ENCODE measurements around the gene ACKR2. TPM values are rescaled to one million over a fixed set of nuclear protein-coding genes. Genes with fewer than 3 reads are reported as not detected.
A peak's percentile ranks its signal among the peaks of the same experiment; 100 is the strongest.

Gene ACKR2
- total RNA-seq, 1 donor from 2014 or later: 0.88 TPM

DNA sequence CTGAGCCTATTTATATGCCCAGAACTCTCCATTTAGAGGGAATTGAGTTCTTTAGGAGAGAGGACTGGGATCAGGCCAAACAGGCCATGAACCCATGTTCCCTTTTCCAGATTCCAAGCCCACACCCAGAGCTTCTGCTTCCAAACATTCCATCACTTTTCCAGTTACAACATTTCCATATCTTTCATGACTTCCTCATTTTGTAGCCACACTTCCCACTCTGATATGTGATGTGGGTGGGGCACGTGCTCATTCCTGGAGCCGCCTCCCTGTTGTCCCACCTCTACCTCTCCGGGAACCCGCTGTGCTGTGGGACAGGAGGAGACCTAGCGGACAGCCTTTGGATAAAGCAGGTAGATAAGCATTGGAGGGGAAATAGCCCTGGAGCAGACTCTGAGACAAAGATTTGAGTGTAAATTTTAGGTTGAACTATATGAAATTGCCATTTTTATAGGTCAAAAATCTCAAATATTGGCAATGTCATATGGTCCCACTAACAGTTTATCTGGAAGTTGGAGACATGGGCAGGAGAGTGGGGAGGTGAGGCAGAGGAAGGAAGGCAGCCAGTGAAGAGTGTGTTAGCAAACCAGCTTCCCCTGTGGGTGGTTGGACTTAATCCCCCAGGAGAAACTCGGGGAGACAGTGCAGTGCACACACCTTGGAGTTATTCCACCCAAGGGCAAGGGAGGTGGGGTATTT is 34.6 kb downstream of the ACKR2 start:
- intact Hi-C loops (cut with micrococcal nuclease): no loop called here
- Mint-ChIP-seq H3K4me3 (no peak overlapping the region), H3K27me3 (ENCODE audit: insufficient read depth) (no peaks in the 10 kb centered on the region), H3K9me3 (no peaks in the 10 kb centered on the region), H3K4me1 (ENCODE audit: low read depth) (peaks cover 15% of the 10 kb centered on the region), H3K27ac (no peak overlapping the region), H3K36me3 (ENCODE audit: low read depth) (no peaks in the 10 kb centered on the region)
- DNase-seq (ENCODE audit: low spot score): no peak

- Mint-ChIP-seq H3K4me3 (no peak overlapping the region), H3K27me3 (ENCODE audit: insufficient read depth) (no peaks in the 10 kb centered on the region), H3K36me3 (ENCODE audit: low read depth) (no peaks in the 10 kb centered on the region), H3K4me1 (ENCODE audit: low read depth) (peaks cover 15% of the 10 kb centered on the region), H3K9me3 (no peaks in the 10 kb centered on the region), H3K27ac (no peak overlapping the region)
- DNase-seq (ENCODE audit: low spot score): no peak
- intact Hi-C loops (cut with micrococcal nuclease): no loop called here
Measured at GRCh38 chr3:42844412-42844713, 35.1 kb downstream of the ACKR2 start.

- Mint-ChIP-seq H3K36me3 (ENCODE audit: low read depth) (no peaks in the 10 kb centered on the region), H3K9me3 (no peaks in the 10 kb centered on the region), H3K27ac (no peak overlapping the region), H3K27me3 (ENCODE audit: insufficient read depth) (no peaks in the 10 kb centered on the region), H3K4me3 (no peak overlapping the region), H3K4me1 (ENCODE audit: low read depth) (peaks cover 15% of the 10 kb centered on the region)
- intact Hi-C loops (cut with micrococcal nuclease): no loop called here
- DNase-seq (ENCODE audit: low spot score): no peak
Measured at GRCh38 chr3:42844815-42845214, 35.6 kb downstream of the ACKR2 start.

- no peak for DNase-seq (ENCODE audit: low spot score)
Measured at GRCh38 chr3:42846685-42847522, 37.7 kb downstream of the ACKR2 start.

DNA sequence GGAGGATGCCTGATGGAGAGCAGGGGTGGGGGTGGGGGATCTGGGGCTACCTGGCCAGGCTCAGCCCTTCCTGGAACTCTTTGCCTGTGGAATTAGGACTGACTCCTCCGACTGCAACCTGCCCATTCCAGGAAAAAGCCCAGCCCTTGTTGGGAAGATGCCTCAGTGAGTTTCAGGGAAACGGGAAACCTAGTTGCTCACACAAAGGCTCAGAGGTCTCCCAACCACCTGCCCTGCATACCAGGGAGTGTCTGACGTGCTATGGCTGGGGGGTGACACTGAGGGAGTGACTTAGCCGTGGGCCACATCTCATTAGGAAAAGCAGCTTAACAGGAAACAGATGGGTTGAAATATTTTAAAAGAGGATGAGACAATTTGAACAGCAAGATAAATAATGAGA is 38.5 kb downstream of the ACKR2 start:
- Mint-ChIP-seq H3K4me3 (no peak overlapping the region), H3K27me3 (ENCODE audit: insufficient read depth) (no peaks in the 10 kb centered on the region), H3K36me3 (ENCODE audit: low read depth) (no peaks in the 10 kb centered on the region), H3K27ac (no peak overlapping the region), H3K9me3 (no peaks in the 10 kb centered on the region), H3K4me1 (ENCODE audit: low read depth) (peaks cover 15% of the 10 kb centered on the region)
- DNase-seq (ENCODE audit: low spot score): no peak
- intact Hi-C loops (cut with micrococcal nuclease): no loop called here

More at GRCh38 chr3:42846685-42847522, 37.7 kb downstream of the ACKR2 start:
- peak overlapping the region; percentile 63 for H3K4me3 Mint-ChIP-seq
- H3K27me3 Mint-ChIP-seq (ENCODE audit: insufficient read depth): no peaks in the 10 kb centered on the region
- no peaks in the 10 kb centered on the region for H3K9me3 Mint-ChIP-seq
- intact Hi-C loops (cut with micrococcal nuclease): no loop called here
- H3K36me3 Mint-ChIP-seq (ENCODE audit: low read depth): no peaks in the 10 kb centered on the region
- peaks cover 15% of the 10 kb centered on the region for H3K4me1 Mint-ChIP-seq (ENCODE audit: low read depth)
- H3K27ac Mint-ChIP-seq: peak overlapping the region; percentile 75

DNA sequence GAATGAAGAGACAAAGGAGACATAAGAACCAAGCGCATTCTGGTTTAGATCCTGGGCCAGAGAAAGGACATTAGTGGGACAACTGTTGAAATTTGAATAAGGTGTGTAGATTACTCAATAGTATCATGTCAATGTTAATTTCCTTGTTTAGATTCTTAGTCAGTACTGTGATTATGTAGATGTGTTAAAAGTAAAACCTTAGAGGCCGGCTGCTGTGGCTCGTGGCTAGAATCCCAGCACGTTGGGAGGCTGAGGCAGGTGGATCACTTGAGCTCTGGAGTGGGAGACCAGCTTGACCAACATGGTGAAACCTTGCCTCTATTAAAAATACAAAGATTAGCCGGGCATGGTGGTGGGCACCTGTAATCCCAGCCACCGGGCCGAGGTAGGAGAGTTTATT is 39.8 kb downstream of the ACKR2 start:
- Mint-ChIP-seq H3K9me3 (no peaks in the 10 kb centered on the region), H3K27me3 (ENCODE audit: insufficient read depth) (no peaks in the 10 kb centered on the region)

DNA sequence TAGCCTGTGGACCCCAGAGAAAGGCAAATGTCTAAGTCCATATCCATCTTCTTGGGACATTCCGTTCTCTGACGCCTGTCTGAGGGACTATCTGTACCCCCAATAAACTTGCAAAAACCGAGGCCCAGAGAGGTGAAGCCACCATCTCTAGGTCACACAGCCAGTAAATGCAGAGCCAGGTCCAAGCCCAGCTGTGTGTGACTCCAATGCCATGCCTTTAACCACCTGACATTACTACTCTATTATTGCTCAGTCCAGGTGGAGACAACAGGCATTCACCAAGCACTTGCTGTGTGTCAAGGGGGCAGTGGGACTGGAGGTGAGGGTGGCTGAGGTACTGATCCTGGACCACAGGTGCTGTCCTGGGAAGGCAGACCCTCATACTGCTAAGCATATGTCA is 41.0 kb downstream of the ACKR2 start:
- peaks cover 2% of the 10 kb centered on the region for H3K27me3 Mint-ChIP-seq (ENCODE audit: insufficient read depth)
- DNase-seq (ENCODE audit: low spot score): no peak
- H3K4me1 Mint-ChIP-seq (ENCODE audit: low read depth): peaks cover 15% of the 10 kb centered on the region
- H3K9me3 Mint-ChIP-seq: no peaks in the 10 kb centered on the region
- H3K36me3 Mint-ChIP-seq (ENCODE audit: low read depth): no peaks in the 10 kb centered on the region
- H3K4me3 Mint-ChIP-seq: no peak overlapping the region
- intact Hi-C loops (cut with micrococcal nuclease): no loop called here
- no peak overlapping the region for H3K27ac Mint-ChIP-seq

More for the DNA sequence above, 39.8 kb downstream of the ACKR2 start:
- no peaks in the 10 kb centered on the region for H3K36me3 Mint-ChIP-seq (ENCODE audit: low read depth)
- H3K27ac Mint-ChIP-seq: no peak overlapping the region
- H3K4me3 Mint-ChIP-seq: no peak overlapping the region
- no peak for DNase-seq (ENCODE audit: low spot score)
- H3K4me1 Mint-ChIP-seq (ENCODE audit: low read depth): peaks cover 15% of the 10 kb centered on the region
- intact Hi-C loops (cut with micrococcal nuclease): no loop called here

GRCh38 chr3:42851228-42851834 is 42.1 kb downstream of the ACKR2 start:
- DNase-seq (ENCODE audit: low spot score): no peak
- intact Hi-C loops (cut with micrococcal nuclease): no loop called here
- peaks cover 15% of the 10 kb centered on the region for H3K4me1 Mint-ChIP-seq (ENCODE audit: low read depth)
- H3K27me3 Mint-ChIP-seq (ENCODE audit: insufficient read depth): peaks cover 2% of the 10 kb centered on the region
- H3K4me3 Mint-ChIP-seq: no peak overlapping the region
- H3K27ac Mint-ChIP-seq: no peak overlapping the region
- no peaks in the 10 kb centered on the region for H3K9me3 Mint-ChIP-seq
- no peaks in the 10 kb centered on the region for H3K36me3 Mint-ChIP-seq (ENCODE audit: low read depth)

- no peak for DNase-seq (ENCODE audit: low spot score)
- H3K27ac Mint-ChIP-seq: no peak overlapping the region
Measured at GRCh38 chr3:42852441-42852840, 43.2 kb downstream of the ACKR2 start.

GRCh38 chr3:42853056-42853455 is 43.8 kb downstream of the ACKR2 start:
- DNase-seq (ENCODE audit: low spot score): no peak
- Mint-ChIP-seq H3K27ac (no peak overlapping the region), H3K36me3 (ENCODE audit: low read depth) (no peaks in the 10 kb centered on the region), H3K27me3 (ENCODE audit: insufficient read depth) (peaks cover 2% of the 10 kb centered on the region), H3K9me3 (no peaks in the 10 kb centered on the region), H3K4me1 (ENCODE audit: low read depth) (no peaks in the 10 kb centered on the region), H3K4me3 (no peak overlapping the region)
- intact Hi-C loops (cut with micrococcal nuclease): no loop called here

More at GRCh38 chr3:42852441-42852840, 43.2 kb downstream of the ACKR2 start:
- H3K4me3 Mint-ChIP-seq: no peak overlapping the region
- no peaks in the 10 kb centered on the region for H3K9me3 Mint-ChIP-seq
- no peaks in the 10 kb centered on the region for H3K36me3 Mint-ChIP-seq (ENCODE audit: low read depth)
- intact Hi-C loops (cut with micrococcal nuclease): no loop called here
- peaks cover 5% of the 10 kb centered on the region for H3K4me1 Mint-ChIP-seq (ENCODE audit: low read depth)
- peaks cover 2% of the 10 kb centered on the region for H3K27me3 Mint-ChIP-seq (ENCODE audit: insufficient read depth)

DNA sequence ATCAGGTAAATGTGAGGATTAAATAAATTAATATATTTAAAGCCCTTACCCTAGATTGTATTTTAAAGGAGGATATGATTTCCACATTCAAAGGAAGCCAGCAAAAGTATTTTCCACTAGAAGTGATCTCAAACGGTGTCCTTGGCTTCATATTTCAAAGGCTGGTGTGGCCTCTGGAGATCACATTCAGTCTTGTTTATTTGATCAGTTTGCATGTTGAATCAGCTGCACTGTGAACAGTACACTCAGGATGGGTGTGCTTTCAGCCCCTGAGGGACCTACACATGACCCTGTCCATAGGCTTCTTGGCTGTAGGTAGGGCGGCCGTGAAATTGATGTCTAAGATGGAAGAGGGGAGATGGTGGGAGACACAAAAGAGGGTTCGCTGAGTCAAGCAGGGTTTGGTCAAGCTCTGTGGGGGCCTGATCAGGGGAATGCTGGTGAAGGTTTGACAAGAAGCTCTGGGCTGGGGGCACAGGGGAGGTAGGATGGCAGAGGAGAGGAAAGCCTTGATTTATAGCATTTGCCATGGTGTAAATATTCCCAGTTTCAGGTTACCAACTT is 44.6 kb downstream of the ACKR2 start:
- H3K4me3 Mint-ChIP-seq: no peak overlapping the region
- intact Hi-C loops (cut with micrococcal nuclease): no loop called here
- H3K27me3 Mint-ChIP-seq (ENCODE audit: insufficient read depth): peaks cover 2% of the 10 kb centered on the region
- H3K36me3 Mint-ChIP-seq (ENCODE audit: low read depth): no peaks in the 10 kb centered on the region
- H3K27ac Mint-ChIP-seq: no peak overlapping the region
- DNase-seq (ENCODE audit: low spot score): no peak
- no peaks in the 10 kb centered on the region for H3K9me3 Mint-ChIP-seq
- no peaks in the 10 kb centered on the region for H3K4me1 Mint-ChIP-seq (ENCODE audit: low read depth)

- no peak for DNase-seq (ENCODE audit: low spot score)
- H3K27me3 Mint-ChIP-seq (ENCODE audit: insufficient read depth): peaks cover 2% of the 10 kb centered on the region
- H3K9me3 Mint-ChIP-seq: no peaks in the 10 kb centered on the region
- intact Hi-C loops (cut with micrococcal nuclease): no loop called here
- no peaks in the 10 kb centered on the region for H3K4me1 Mint-ChIP-seq (ENCODE audit: low read depth)
- no peak overlapping the region for H3K4me3 Mint-ChIP-seq
- H3K36me3 Mint-ChIP-seq (ENCODE audit: low read depth): no peaks in the 10 kb centered on the region
- H3K27ac Mint-ChIP-seq: no peak overlapping the region
Measured at GRCh38 chr3:42855219-42855546, 45.9 kb downstream of the ACKR2 start.

All from activated T-helper 1 cell treated with anti-CD3 and anti-CD28 coated beads, Interleukin-12 subunit alpha, Interleukin-12 subunit beta, Interleukin-2, Interleukin-4 antibody, amounts not matched to agents 30 ng/mL and 10 ng/mL and 1 ng/mL, durations not matched to agents 14 hours and 24 hours and 36 hours (primary cell).